HepG2 (cell line): ENCODE results near the gene KDM8. TPM values are rescaled to one million over a fixed set of nuclear protein-coding genes. Genes with fewer than 3 reads are reported as not detected.
A peak's percentile ranks its signal among the peaks of the same experiment; 100 is the strongest.

ENCODE experiments used
- ARID2 ChIP-seq: sonication (generic); formaldehyde crosslinking; IDR thresholded peaks from 2 replicates; pipeline ENCODE4 v1.8.1; 2022; ENCODE audit warnings: mild to moderate bottlenecking, missing genetic modification reagents, borderline replicate concordance
- CHCHD3 ChIP-seq: sonication (generic); formaldehyde crosslinking; IDR thresholded peaks from 2 replicates; pipeline ENCODE4 v1.8.0; 2022; ENCODE audit warnings: mild to moderate bottlenecking, missing genetic modification reagents, moderate library complexity
- DNMT3B ChIP-seq: conservative IDR thresholded peaks from 2 replicates; pipeline ENCODE4 v1.6.1; 2016; ENCODE audit warnings: missing biosample characterization, control low read depth
- GATAD1 ChIP-seq: IDR thresholded peaks from 2 replicates; pipeline ENCODE4 v1.6.1; 2016; ENCODE audit warnings: missing genetic modification reagents, missing compliant biosample characterization
- GTF3A ChIP-seq: sonication (generic); formaldehyde crosslinking; conservative IDR thresholded peaks from 2 replicates; pipeline ENCODE4 v1.4.0; 2020; ENCODE audit warnings: mild to moderate bottlenecking, missing genetic modification reagents
- HHEX ChIP-seq: IDR thresholded peaks from 2 replicates; pipeline ENCODE4 v1.6.1; 2016; ENCODE audit warnings: control low read depth
- HNRNPL ChIP-seq: fragments of 200-400 bp; formaldehyde crosslinking; IDR thresholded peaks from 2 replicates; pipeline ENCODE4 v1.6.1; 2017; ENCODE audit warnings: mild to moderate bottlenecking, low read depth, low read length
- HOXA9 ChIP-seq: sonication (generic); formaldehyde crosslinking; IDR thresholded peaks from 2 replicates; pipeline ENCODE4 v1.8.1; 2022; ENCODE audit warnings: missing genetic modification reagents, mild to moderate bottlenecking, moderate library complexity, borderline replicate concordance
- KAT8 ChIP-seq: IDR thresholded peaks from 2 replicates; pipeline ENCODE4 v1.6.1; 2016; ENCODE audit warnings: missing genetic modification reagents, missing compliant biosample characterization
- KDM3A ChIP-seq: IDR thresholded peaks from 2 replicates; pipeline ENCODE4 v1.6.1; 2018; ENCODE audit warnings: low read depth, missing compliant biosample characterization
- KMT2A ChIP-seq: sonication (generic); formaldehyde crosslinking; IDR thresholded peaks from 2 replicates; pipeline ENCODE4 v1.4.0; 2020; ENCODE audit warnings: missing genetic modification reagents
- PAX8 ChIP-seq: sonication (generic); formaldehyde crosslinking; IDR thresholded peaks from 2 replicates; pipeline ENCODE4 v1.8.0; 2022; ENCODE audit warnings: mild to moderate bottlenecking, missing genetic modification reagents, borderline replicate concordance
- REXO4 ChIP-seq: sonication (generic); formaldehyde crosslinking; IDR thresholded peaks from 2 replicates; pipeline ENCODE4 v1.8.0; 2022; ENCODE audit warnings: missing genetic modification reagents, mild to moderate bottlenecking, borderline replicate concordance
- STAG1 ChIP-seq: sonication (generic); formaldehyde crosslinking; IDR thresholded peaks from 2 replicates; pipeline ENCODE4 v1.4.0; 2020; ENCODE audit warnings: missing genetic modification reagents
- ZBTB40 ChIP-seq, 2 experiments: fragments of 450-650 bp in 1 of 2; sonication (generic) in 1 of 2; formaldehyde crosslinking in 1 of 2; IDR thresholded peaks; 2 replicates each; pipeline versions ENCODE4 v1.6.1 to v1.8.0; 2016 to 2022; ENCODE audit warnings: antibody characterized with exemption in 1 of 2, mild to moderate bottlenecking in 1 of 2, missing genetic modification reagents in 1 of 2
- ZNF337 ChIP-seq: sonication (generic); formaldehyde crosslinking; IDR thresholded peaks from 2 replicates; pipeline ENCODE4 v1.5.1; 2020; ENCODE audit warnings: missing genetic modification reagents, low read depth, mild to moderate bottlenecking, borderline replicate concordance
- ZNF615 ChIP-seq: sonication (generic); formaldehyde crosslinking; IDR thresholded peaks from 2 replicates; pipeline ENCODE4 v1.5.0; 2020; ENCODE audit warnings: mild to moderate bottlenecking, missing genetic modification reagents, borderline replicate concordance
- ZSCAN20 ChIP-seq: sonication (generic); formaldehyde crosslinking; IDR thresholded peaks from 2 replicates; pipeline ENCODE4 v1.4.0; 2020; ENCODE audit warnings: missing genetic modification reagents, mild to moderate bottlenecking, borderline replicate concordance
- polyA plus RNA-seq, 8 experiments: library from polyadenylated mRNA; depleted of rRNA in 3 of 8; stranded (reverse) in 7 of 8; unstranded in 1 of 8; fragments of >200 nt; fragmentation: Illumina TruSeq in 4 of 8; extraction: Trizol in 4 of 8; gene quantifications; 2 replicates each; pipeline versions ENCODE4 v1.2.1 to v1.2.3, GENCODE V29; 2011 to 2016; ENCODE audit warnings: low read depth in 4 of 8, missing spikeins in 1 of 8, mixed read lengths in 1 of 8; ENCODE audit not compliant: insufficient read depth in 1 of 8
- total RNA-seq, 5 experiments: library from RNA; depleted of rRNA; stranded (reverse); fragments of >200 nt; fragmentation: Illumina TruSeq; extraction: Trizol; gene quantifications; 2 replicates each; pipeline ENCODE4 v1.2.3, GENCODE V29; 2016; ENCODE audit warnings: low read depth in 1 of 5

KDM8 gene
- total and polyA plus RNA-seq, 2 of the 13 experiments (the other 11 are each of a cell fraction or from before 2014, with no cell fraction given) = 3.3 to 8.6 TPM

DNA sequence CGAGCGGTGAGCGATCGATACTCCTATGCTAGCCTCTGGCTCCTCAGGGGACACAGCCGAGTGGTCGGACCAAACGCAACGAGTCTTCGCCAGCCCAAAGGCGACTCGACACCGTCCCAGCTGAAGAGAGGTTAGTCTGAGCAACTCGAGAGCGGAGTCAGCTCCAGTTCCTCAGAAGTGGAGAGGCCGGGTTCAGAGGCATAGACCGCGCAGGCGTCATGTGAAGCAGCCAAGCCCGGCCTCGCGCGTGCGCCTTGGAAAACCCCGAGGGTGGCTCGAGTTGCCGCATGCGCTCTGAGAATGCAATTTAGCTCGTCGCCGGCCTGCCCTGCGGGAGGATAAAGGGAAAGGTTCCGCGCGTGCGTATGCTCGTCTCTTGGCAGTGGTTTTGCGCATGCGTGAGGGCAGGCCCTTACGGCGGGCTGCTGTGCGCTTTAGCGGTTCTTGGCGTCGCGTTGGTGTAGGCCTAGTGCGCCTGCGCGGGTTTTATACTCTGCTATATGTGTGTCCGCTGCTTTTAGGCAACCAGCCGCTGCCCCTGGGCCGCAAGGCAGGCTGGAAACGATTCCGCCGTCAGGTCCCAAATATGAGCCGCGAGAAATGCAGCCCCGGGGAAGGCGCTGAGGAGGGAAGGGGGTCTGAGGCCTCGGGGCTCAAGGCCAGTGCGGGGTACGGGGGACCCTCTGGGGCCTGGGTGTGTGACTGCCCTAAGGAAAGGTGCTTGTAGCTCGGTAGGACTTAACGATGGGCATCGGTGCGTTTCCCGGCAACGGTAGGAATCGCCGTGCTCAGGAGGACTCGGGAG, at the start of gene KDM8 (continued):
- TF ChIP-seq KAT8 (CRISPR knock-in tag) = peak; percentile 95
- peak; percentile 75 for TF ChIP-seq KMT2A (CRISPR knock-in tag)
- TF ChIP-seq ZNF337 (CRISPR knock-in tag) = no peak; the same call in none of the 2 replicates
- no peak for TF ChIP-seq REXO4 (CRISPR knock-in tag)
- peak; percentile 97 for TF ChIP-seq ARID2 (CRISPR knock-in tag)
- 0 out of 2 replicates have a peak, but pooled peaks have one; percentile 21 for TF ChIP-seq HOXA9 (CRISPR knock-in tag)
- TF ChIP-seq PAX8 (CRISPR knock-in tag) = peak; percentile 74
- TF ChIP-seq DNMT3B (CRISPR knock-in tag) = peak; percentile 92
- peak; percentile 92; the same call in 1 of the 2 replicates for TF ChIP-seq KDM3A (CRISPR knock-in tag)
- no peak for TF ChIP-seq ZBTB40 (IDR thresholded peaks at IDR 0.05)
- no peak for TF ChIP-seq ZBTB40 (CRISPR knock-in tag; IDR thresholded peaks at IDR 0.05)
- TF ChIP-seq STAG1 (CRISPR knock-in tag) = no peak; the same call in none of the 2 replicates
- TF ChIP-seq ZSCAN20 (CRISPR knock-in tag) = peak; percentile 51
- no peak for TF ChIP-seq ZNF615 (CRISPR knock-in tag)
- TF ChIP-seq CHCHD3 (CRISPR knock-in tag) = no peak; the same call in 1 of the 2 replicates
- peak; percentile 23 for TF ChIP-seq GATAD1 (CRISPR knock-in tag)
- 0 out of 2 replicates have a peak, but pooled peaks have one; percentile 15 for TF ChIP-seq GTF3A (CRISPR knock-in tag)
- TF ChIP-seq HHEX = peak; percentile 75; the same call in 1 of the 2 replicates
- no peak; the same call in none of the 2 replicates for TF ChIP-seq HNRNPL
